Esophagus muscularis mucosa (tissue), 4 donors: ENCODE measurements around the gene CCDC146. TPM values are rescaled to one million over a fixed set of nuclear protein-coding genes. Genes with fewer than 3 reads are reported as not detected.
"Not testable (repeated sequence)": the region's sequence is repeated elsewhere in the genome, so short reads cannot be mapped to it uniquely, and the experiment has no call there.

ENCODE experiments used
- DNase-seq: peaks from one replicate; pipeline ENCODE4 v3.0.0-alpha.2; 2017; ENCODE audit errors: extremely low spot score
- H3K27ac ChIP-seq, 4 donors: fragments of 200-600 bp; sonication (generic); replicated peaks in 1 of 4; 1 replicate in 3 of 4; 2 replicates in 1 of 4; pipeline ENCODE4 v1.5.1; 2016 to 2019; ENCODE audit warnings: mild to moderate bottlenecking in 1 of 4
- H3K27me3 ChIP-seq, 4 donors: fragments of 200-600 bp; sonication (generic); one replicate each; pipeline versions ENCODE4 v1.5.1 to v1.6.0; 2016 to 2019
- H3K36me3 ChIP-seq, 4 donors: fragments of 200-600 bp; sonication (generic); one replicate each; pipeline ENCODE4 v1.5.1; 2016 to 2019
- H3K4me1 ChIP-seq, 4 donors: fragments of 200-600 bp; sonication (generic); one replicate each; pipeline ENCODE4 v1.5.1; 2016 to 2019
- H3K4me3 ChIP-seq, 4 donors: fragments of 200-600 bp; sonication (generic); 1 replicate in 2 of 4; 2 replicates in 2 of 4; pipeline ENCODE4 v1.5.1; 2016 to 2019; ENCODE audit warnings: mild to moderate bottlenecking in 4 of 4, moderate library complexity in 1 of 4
- H3K9me3 ChIP-seq, 4 donors: fragments of 200-600 bp; sonication (generic); 1 replicate in 3 of 4; 2 replicates in 1 of 4; pipeline ENCODE4 v1.5.1; 2016 to 2019
- EP300 ChIP-seq: sonication (generic); formaldehyde crosslinking; IDR thresholded peaks from one replicate; pipeline ENCODE4 v1.6.1; 2017; ENCODE audit warnings: antibody characterized with exemption
- POLR2A ChIP-seq: fragments of 450-650 bp; IDR thresholded peaks from one replicate; pipeline ENCODE4 v1.6.1; 2017; ENCODE audit warnings: antibody characterized with exemption, moderate library complexity, mild to moderate bottlenecking, low read depth
- POLR2AphosphoS5 ChIP-seq, 2 donors: sonication (generic); formaldehyde crosslinking; IDR thresholded peaks; one replicate each; pipeline ENCODE4 v1.6.1; 2017; ENCODE audit warnings: antibody characterized with exemption in 2 of 2
- WGBS: methylation state at CpG from one replicate; pipeline ENCODE4 v1.1.5; 2018; 5-methylcytosine and 5-hydroxymethylcytosine counted together
- intact Hi-C: fragments of 100-400 bp; cut with DNase I; formaldehyde crosslinking; loops from one replicate; pipeline ENCODE4 v1.15.1; 2023
- total RNA-seq, 4 donors: library from RNA; depleted of rRNA; stranded (reverse); fragments of >200 nt; gene quantifications; one replicate each; pipeline versions ENCODE4 v1.1.0 to v1.2.1, GENCODE V29; 2016
- TF ChIP-seq, protein P1 (sequence below), 3 experiments: fragments of 200-600 bp in 2 of 3; fragments of 450-650 bp in 1 of 3; sonication (generic) in 2 of 3; IDR thresholded peaks; one replicate each; pipeline ENCODE4 v1.5.1; 2017 to 2019; ENCODE audit warnings: antibody characterized with exemption in 3 of 3, mild to moderate bottlenecking in 2 of 3, moderate library complexity in 1 of 3

CCDC146 gene
- total RNA-seq, 4 donors from 2014 or later = 14.1 to 21.0 (median 16.2) TPM

DNA sequence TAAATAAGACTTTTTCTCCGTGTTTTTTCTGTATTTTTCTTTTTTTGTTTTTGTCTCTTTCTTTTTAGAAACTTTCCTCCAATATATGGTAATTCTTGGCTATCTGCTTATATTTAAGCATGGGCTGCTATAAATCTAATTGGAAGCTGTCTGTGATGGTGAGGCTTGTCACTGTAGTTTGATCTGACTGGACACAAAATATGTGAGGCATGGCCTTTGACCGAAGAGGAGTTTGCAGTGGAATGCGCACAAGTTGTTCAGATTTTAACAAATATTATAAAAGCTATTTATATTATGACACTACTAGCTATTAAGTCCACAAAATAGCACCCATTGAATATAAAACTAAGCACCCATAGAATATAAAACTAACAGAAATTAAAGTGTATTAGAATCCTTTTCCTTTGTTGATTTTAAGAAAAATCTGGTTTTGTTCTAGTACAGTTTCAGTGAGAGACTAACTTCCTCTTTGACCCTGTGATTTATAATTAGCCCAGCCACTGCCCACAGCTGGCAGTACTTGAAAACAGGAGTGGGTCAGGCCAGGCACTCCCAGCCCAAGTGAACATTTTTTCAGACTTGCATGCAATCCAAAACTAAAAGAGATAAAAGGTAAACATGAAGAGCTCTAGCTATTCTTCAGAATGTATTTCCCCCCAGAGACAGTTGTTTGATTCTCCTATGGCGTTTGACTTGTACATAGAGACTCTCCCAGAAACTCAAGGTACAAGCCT lies 147.1 kb downstream of the CCDC146 start:
- Histone ChIP-seq H3K4me1 (peaks cover 13 to 17% (median 15%) of the 10 kb centered on the region in 4 donors), H3K9me3 (no peaks in the 10 kb centered on the region), H3K27ac (peak overlapping the region; percentile 29 to 53 (median 42)), H3K27me3 (no peaks in the 10 kb centered on the region), H3K36me3 (peaks cover 0 to 18% (median under 1%) of the 10 kb centered on the region in 4 donors), H3K4me3 (no peak overlapping the region)
- DNase-seq = peak; percentile 53
- 70% methylated on average over 4 of the region's 4 CpGs for WGBS
- TF ChIP-seq, protein P1, sequence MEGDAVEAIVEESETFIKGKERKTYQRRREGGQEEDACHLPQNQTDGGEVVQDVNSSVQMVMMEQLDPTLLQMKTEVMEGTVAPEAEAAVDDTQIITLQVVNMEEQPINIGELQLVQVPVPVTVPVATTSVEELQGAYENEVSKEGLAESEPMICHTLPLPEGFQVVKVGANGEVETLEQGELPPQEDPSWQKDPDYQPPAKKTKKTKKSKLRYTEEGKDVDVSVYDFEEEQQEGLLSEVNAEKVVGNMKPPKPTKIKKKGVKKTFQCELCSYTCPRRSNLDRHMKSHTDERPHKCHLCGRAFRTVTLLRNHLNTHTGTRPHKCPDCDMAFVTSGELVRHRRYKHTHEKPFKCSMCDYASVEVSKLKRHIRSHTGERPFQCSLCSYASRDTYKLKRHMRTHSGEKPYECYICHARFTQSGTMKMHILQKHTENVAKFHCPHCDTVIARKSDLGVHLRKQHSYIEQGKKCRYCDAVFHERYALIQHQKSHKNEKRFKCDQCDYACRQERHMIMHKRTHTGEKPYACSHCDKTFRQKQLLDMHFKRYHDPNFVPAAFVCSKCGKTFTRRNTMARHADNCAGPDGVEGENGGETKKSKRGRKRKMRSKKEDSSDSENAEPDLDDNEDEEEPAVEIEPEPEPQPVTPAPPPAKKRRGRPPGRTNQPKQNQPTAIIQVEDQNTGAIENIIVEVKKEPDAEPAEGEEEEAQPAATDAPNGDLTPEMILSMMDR (IDR thresholded peaks at IDR 0.05) = no peak
- TF ChIP-seq POLR2AphosphoS5 (IDR thresholded peaks at IDR 0.05) (no peak), EP300 (no peak), POLR2A (no peak)
- intact Hi-C loops = no loop called here

DNA sequence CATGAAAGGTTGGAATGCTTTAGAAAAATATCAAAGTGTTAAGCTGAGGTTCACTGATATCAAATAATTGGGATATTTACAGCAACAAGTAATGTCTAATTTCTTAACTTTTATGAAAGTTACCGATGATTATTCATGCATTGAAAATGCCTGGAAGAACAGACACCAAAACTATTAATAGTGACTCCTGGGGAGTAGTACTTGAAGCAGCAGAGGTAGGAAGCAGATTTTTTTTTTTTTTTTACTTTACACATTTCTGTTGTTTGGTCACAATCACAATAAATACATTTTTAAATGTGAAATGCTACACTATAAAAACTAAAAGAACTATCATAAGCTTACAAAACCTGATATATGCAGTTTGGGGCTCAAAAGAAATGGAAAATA lies 147.7 kb downstream of the CCDC146 start:
- no peak for DNase-seq
- H3K4me1 ChIP-seq = peaks cover 13 to 17% (median 15%) of the 10 kb centered on the region in 4 donors
- WGBS = 75% methylated on average over 1 of the region's 1 CpG
- no peaks in the 10 kb centered on the region for H3K9me3 ChIP-seq
- H3K4me3 ChIP-seq = no peak overlapping the region
- TF ChIP-seq, protein P1 (IDR thresholded peaks at IDR 0.05) = no peak
- TF ChIP-seq EP300 = no peak
- TF ChIP-seq POLR2AphosphoS5 (IDR thresholded peaks at IDR 0.05) = no peak
- TF ChIP-seq POLR2A = no peak
- peaks cover 0 to 13% (median 0%) of the 10 kb centered on the region in 4 donors for H3K36me3 ChIP-seq
- intact Hi-C loops = no loop called here
- peak overlapping the region; percentile 29 to 53 (median 42) for H3K27ac ChIP-seq
- no peaks in the 10 kb centered on the region for H3K27me3 ChIP-seq

DNA sequence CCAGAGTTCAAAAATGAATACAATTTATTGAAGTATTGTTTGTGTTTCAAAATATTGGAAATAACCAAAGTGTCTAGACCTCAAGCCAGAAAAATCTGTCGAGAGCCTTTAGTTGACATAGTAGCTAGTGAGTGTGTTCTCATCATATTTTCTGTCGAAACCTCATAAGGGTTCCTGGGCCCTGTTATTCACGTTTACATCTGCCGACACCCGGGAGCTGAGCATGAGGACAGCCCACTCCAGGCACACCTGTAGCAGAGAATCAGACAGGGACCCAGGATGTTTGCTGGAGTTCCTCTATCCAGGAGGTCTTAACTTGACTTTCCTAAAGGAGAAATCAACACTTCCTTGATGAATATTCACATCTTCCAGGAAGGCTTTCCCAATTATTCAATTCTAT lies 149.4 kb downstream of the CCDC146 start:
- Histone ChIP-seq H3K36me3 (peaks cover 0 to 12% (median 0%) of the 10 kb centered on the region in 4 donors), H3K27me3 (no peaks in the 10 kb centered on the region), H3K4me3 (no peak overlapping the region), H3K4me1 (peaks cover 13 to 25% (median 19%) of the 10 kb centered on the region in 4 donors), H3K9me3 (no peaks in the 10 kb centered on the region), H3K27ac (no peak overlapping the region)
- TF ChIP-seq, protein P1 (IDR thresholded peaks at IDR 0.05) = no peak
- TF ChIP-seq POLR2A (no peak), POLR2AphosphoS5 (IDR thresholded peaks at IDR 0.05) (no peak), EP300 (no peak)
- intact Hi-C loops = no loop called here
- peak; percentile 31 for DNase-seq
- 89% methylated on average over 5 of the region's 5 CpGs for WGBS

DNA sequence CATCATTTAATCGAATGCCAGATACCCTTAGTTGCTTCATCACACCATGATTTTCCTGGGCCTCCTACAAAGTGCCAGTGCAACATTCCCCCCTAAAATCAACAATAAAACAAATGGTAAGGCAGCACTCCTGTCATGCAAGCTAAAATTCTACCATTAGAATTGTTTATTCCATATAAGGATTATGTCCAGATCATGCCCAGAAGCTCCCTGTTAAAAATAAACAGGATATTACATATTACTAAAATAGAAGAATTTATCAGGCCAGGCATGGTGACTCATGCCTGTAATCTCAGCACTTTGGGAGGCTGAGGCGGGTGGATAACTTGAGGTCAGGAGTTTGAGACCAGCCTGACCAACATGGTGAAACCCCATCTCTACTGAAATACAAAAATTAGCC lies 153.2 kb downstream of the CCDC146 start:
- DNase-seq, H3K27me3 ChIP-seq, H3K4me3 ChIP-seq, intact Hi-C loops, H3K9me3 ChIP-seq: not testable (repeated sequence)
- Histone ChIP-seq H3K27ac (peak overlapping the region in 1 of 4 donors; percentile 2), H3K36me3 (peaks cover 0 to 15% (median 0%) of the 10 kb centered on the region in 4 donors), H3K4me1 (peaks cover under 1 to 10% (median 5%) of the 10 kb centered on the region in 4 donors)
- 81% methylated on average over 2 of the region's 2 CpGs for WGBS

DNA sequence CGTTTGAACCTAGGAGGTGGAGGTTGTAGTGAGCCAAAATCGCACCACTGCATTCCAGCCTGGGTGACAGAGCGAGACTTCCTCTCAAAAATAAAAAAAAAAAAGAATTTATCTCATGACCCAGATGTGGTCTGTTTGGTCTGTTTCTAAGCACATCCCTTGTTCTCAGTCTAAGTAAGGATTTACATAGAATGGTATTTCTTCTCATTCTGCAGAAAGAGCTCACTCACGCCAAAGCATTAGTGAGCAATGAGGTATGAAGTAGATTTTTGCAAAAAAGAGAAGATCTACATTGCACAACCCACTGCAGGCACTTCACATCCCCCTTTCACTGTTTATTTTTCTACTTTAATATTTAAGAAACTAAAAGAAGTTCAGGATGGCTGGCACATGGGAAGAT lies 153.7 kb downstream of the CCDC146 start:
- peaks cover 0 to 14% (median 9%) of the 10 kb centered on the region in 4 donors for H3K4me1 ChIP-seq
- WGBS = 84% methylated on average over 4 of the region's 4 CpGs
- intact Hi-C loops = no loop called here
- H3K36me3 ChIP-seq = peaks cover 0 to 15% (median 0%) of the 10 kb centered on the region in 4 donors
- H3K27ac ChIP-seq = no peak overlapping the region
- no peaks in the 10 kb centered on the region for H3K9me3 ChIP-seq
- TF ChIP-seq POLR2AphosphoS5 (IDR thresholded peaks at IDR 0.05) = no peak
- TF ChIP-seq EP300 = no peak
- no peak for TF ChIP-seq POLR2A
- TF ChIP-seq, protein P1 (IDR thresholded peaks at IDR 0.05) = no peak
- no peak for DNase-seq
- H3K4me3 ChIP-seq = no peak overlapping the region
- no peaks in the 10 kb centered on the region for H3K27me3 ChIP-seq
